Liver (tissue), 9 donors: Measurements from ENCODE around the gene TPCN1. TPM values are rescaled to one million over a fixed set of nuclear protein-coding genes. Genes with fewer than 3 reads are reported as not detected.

Experiments
- DNase-seq: peaks from one replicate; pipeline ENCODE4 v3.0.0-alpha.2; 2017; ENCODE audit warnings: low spot score
- H3K27ac ChIP-seq, 2 donors: one replicate each; pipeline ENCODE4 v1.7.0; 2013; ENCODE audit warnings: inconsistent platforms in 2 of 2, low read length in 2 of 2, control low read depth in 1 of 2, low read depth in 1 of 2, mild to moderate bottlenecking in 1 of 2
- H3K27me3 ChIP-seq, 4 donors: one replicate each; pipeline versions ENCODE4 v1.6.1 to v1.7.0; 2013; ENCODE audit warnings: low read length in 3 of 4, inconsistent platforms in 1 of 4, mild to moderate bottlenecking in 1 of 4, moderate library complexity in 1 of 4; ENCODE audit not compliant: control insufficient read depth in 4 of 4, insufficient read depth in 4 of 4
- H3K36me3 ChIP-seq, 4 donors: one replicate each; pipeline versions ENCODE4 v1.6.1 to v1.7.0; 2013; ENCODE audit warnings: low read length in 3 of 4, mild to moderate bottlenecking in 3 of 4, low read depth in 1 of 4, moderate library complexity in 1 of 4; ENCODE audit not compliant: control insufficient read depth in 4 of 4, insufficient read depth in 3 of 4
- H3K4me1 ChIP-seq, 4 donors: one replicate each; pipeline versions ENCODE4 v1.6.1 to v1.7.0; 2013; ENCODE audit warnings: low read length in 3 of 4, mild to moderate bottlenecking in 3 of 4, moderate library complexity in 1 of 4; ENCODE audit not compliant: control insufficient read depth in 4 of 4, insufficient read depth in 4 of 4
- H3K4me3 ChIP-seq, 3 donors: one replicate each; pipeline versions ENCODE4 v1.6.1 to v1.7.0; 2013; ENCODE audit warnings: low read length in 3 of 3, control low read depth in 1 of 3, low read depth in 1 of 3, mild to moderate bottlenecking in 1 of 3
- H3K9ac ChIP-seq, 2 donors: one replicate each; pipeline ENCODE4 v1.7.0; 2013; ENCODE audit warnings: low read length in 2 of 2, mild to moderate bottlenecking in 2 of 2, moderate library complexity in 2 of 2, control low read depth in 1 of 2, low read depth in 1 of 2
- H3K9me3 ChIP-seq, 4 donors: one replicate each; pipeline versions ENCODE4 v1.6.1 to v1.7.0; 2013; ENCODE audit warnings: low read length in 3 of 4; ENCODE audit not compliant: control insufficient read depth in 4 of 4
- EGR1 ChIP-seq, 2 donors: IDR thresholded peaks; 2 replicates each; pipeline ENCODE4 v1.6.1; 2016 to 2018; ENCODE audit warnings: antibody characterized with exemption in 2 of 2, low read depth in 2 of 2
- FOXA1 ChIP-seq: IDR thresholded peaks from 2 replicates; pipeline ENCODE4 v1.6.1; 2016; ENCODE audit warnings: antibody characterized with exemption
- GABPA ChIP-seq, 2 donors: IDR thresholded peaks in 1 of 2; conservative IDR thresholded peaks in 1 of 2; 2 replicates each; pipeline ENCODE4 v1.6.1; 2016; ENCODE audit warnings: antibody characterized with exemption in 2 of 2, mild to moderate bottlenecking in 1 of 2, moderate library complexity in 1 of 2
- HNF4A ChIP-seq, 2 donors: conservative IDR thresholded peaks; 2 replicates each; pipeline ENCODE4 v1.6.1; 2016; ENCODE audit warnings: antibody characterized with exemption in 2 of 2, mild to moderate bottlenecking in 2 of 2
- HNF4G ChIP-seq: IDR thresholded peaks from 2 replicates; pipeline ENCODE4 v1.6.1; 2016; ENCODE audit warnings: antibody characterized with exemption
- JUND ChIP-seq, 2 donors: IDR thresholded peaks; 2 replicates each; pipeline ENCODE4 v1.6.1; 2016; ENCODE audit warnings: antibody characterized with exemption in 2 of 2
- NR2F2 ChIP-seq: IDR thresholded peaks from 2 replicates; pipeline ENCODE4 v1.6.1; 2016; ENCODE audit warnings: antibody characterized with exemption
- RAD21 ChIP-seq, 2 donors: IDR thresholded peaks; 2 replicates each; pipeline ENCODE4 v1.6.1; 2016; ENCODE audit warnings: antibody characterized with exemption in 2 of 2, mild to moderate bottlenecking in 2 of 2
- RXRA ChIP-seq, 2 donors: IDR thresholded peaks; 2 replicates each; pipeline ENCODE4 v1.6.1; 2017 to 2018; ENCODE audit warnings: antibody characterized with exemption in 2 of 2, mild to moderate bottlenecking in 1 of 2
- SP1 ChIP-seq: IDR thresholded peaks from 2 replicates; pipeline ENCODE4 v1.6.1; 2018; ENCODE audit warnings: antibody characterized with exemption, mild to moderate bottlenecking
- TAF1 ChIP-seq: conservative IDR thresholded peaks from 2 replicates; pipeline ENCODE4 v1.6.1; 2016; ENCODE audit warnings: antibody characterized with exemption, mild to moderate bottlenecking
- YY1 ChIP-seq: IDR thresholded peaks from 2 replicates; pipeline ENCODE4 v1.6.1; 2016; ENCODE audit warnings: antibody characterized with exemption, mild to moderate bottlenecking
- WGBS: extraction: QIAGEN DNeasy Blood & Tissue Kit; methylation state at CpG from one replicate; pipeline ENCODE4 v1.1.7; 2013; 5-methylcytosine and 5-hydroxymethylcytosine counted together
- polyA plus RNA-seq, 2 donors: library from polyadenylated mRNA; stranded (reverse) in 1 of 2; unstranded in 1 of 2; fragments of 200-250 nt in 1 of 2; fragments of >200 nt in 1 of 2; fragmentation: Nextera tagmentation in 1 of 2; extraction: Ambion mirVana in 1 of 2; gene quantifications; one replicate each; pipeline versions ENCODE4 v1.2.1 to v1.2.3, GENCODE V29; 2013 to 2015
- total RNA-seq, 2 donors: library from RNA; depleted of rRNA; stranded (reverse); fragments of >200 nt; gene quantifications; one replicate each; pipeline ENCODE4 v1.2.3, GENCODE V29; 2014
- TF ChIP-seq, protein P1 (sequence below): IDR thresholded peaks from 2 replicates; pipeline ENCODE4 v1.6.1; 2016; ENCODE audit warnings: antibody characterized with exemption
- TF ChIP-seq, protein P2 (sequence below): fragments of 150-350 bp; IDR thresholded peaks from 2 replicates; pipeline ENCODE4 v1.5.1; 2017; ENCODE audit warnings: improper control_type of control experiment, low read depth, low read length; ENCODE audit not compliant: missing input control
- TF ChIP-seq, protein P3 (sequence below): IDR thresholded peaks from 2 replicates; pipeline ENCODE4 v1.6.1; 2016; ENCODE audit warnings: antibody characterized with exemption
- donor health status: healthy.
- donor health status: healthy.
- donor health status: healthy.
- donor health status: healthy.
- donor health status: healthy.

Gene TPCN1
- total and polyA plus RNA-seq, 4 donors = 8.6 to 19.2 (median 13.7) TPM

DNA sequence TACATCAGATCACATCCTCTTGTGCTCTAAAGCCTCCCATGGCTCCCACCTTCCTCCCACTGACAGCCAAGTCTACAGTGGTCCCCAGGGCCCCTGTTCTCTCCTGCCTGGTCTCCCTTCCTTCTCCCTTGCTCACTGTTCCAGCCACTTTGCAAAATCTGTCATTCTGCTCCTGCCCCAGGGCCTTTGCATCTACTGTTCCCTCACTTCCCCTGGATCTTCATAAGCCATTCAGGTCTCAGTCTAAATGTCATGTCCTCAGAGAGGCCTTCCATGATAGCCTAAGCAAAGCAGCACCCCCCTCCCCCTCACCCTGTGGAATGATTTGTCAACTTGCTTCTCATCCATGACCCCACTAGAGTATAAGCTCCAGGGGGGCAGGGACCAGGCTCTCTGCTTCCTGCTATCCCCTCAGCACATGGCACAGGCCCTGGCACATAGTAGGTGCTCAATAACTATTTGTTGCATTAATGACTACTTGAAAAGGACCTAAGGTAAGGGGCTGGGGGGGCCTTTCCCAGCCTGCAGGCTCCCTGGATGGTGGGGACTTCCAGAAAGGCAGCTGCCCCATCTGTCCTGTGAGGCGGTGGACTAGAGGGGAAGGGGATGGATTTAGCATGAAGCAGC lies 108.6 kb downstream of the TPCN1 start:
- no peaks in the 10 kb centered on the region for H3K9me3 ChIP-seq
- H3K27me3 ChIP-seq = no peaks in the 10 kb centered on the region
- no peak overlapping the region for H3K27ac ChIP-seq
- 100% methylated on average over 1 of the region's 1 CpG for WGBS
- H3K9ac ChIP-seq = no peak overlapping the region
- H3K4me1 ChIP-seq = peaks cover 0 to 18% (median 8%) of the 10 kb centered on the region in 4 donors
- H3K4me3 ChIP-seq = no peak overlapping the region
- peaks cover 0 to 13% (median 5%) of the 10 kb centered on the region in 4 donors for H3K36me3 ChIP-seq
- DNase-seq = no peak
- TF ChIP-seq YY1 = no peak
- no peak for TF ChIP-seq EGR1 (IDR thresholded peaks at IDR 0.05; ENCODE audit: low read depth in 2 of 2)

DNA sequence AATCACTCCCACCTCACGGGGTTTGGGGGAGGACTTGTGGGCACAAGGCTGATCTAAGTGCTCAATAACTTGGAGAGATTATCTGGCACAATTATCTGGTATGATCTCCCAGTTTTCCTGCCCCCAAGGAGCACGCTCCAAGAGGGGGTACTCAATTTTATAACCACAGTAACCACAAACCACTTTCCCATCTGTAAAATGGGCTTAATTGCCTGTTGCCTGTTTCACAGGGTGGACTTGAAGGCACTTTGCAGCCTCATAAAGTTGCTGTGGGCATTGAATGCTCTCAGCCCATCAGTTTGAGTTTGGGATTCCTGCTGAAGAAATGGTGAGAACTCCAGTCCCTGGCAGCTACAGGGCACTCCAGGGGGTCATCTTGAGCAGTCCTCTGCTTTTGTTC lies 109.2 kb downstream of the TPCN1 start:
- H3K4me3 ChIP-seq = no peak overlapping the region
- DNase-seq = no peak
- H3K27me3 ChIP-seq = no peaks in the 10 kb centered on the region
- peaks cover 0 to 18% (median 10%) of the 10 kb centered on the region in 4 donors for H3K4me1 ChIP-seq
- H3K9me3 ChIP-seq = no peaks in the 10 kb centered on the region
- no peak overlapping the region for H3K27ac ChIP-seq
- TF ChIP-seq HNF4A (conservative IDR thresholded peaks at IDR 0.05) (no peak), EGR1 (IDR thresholded peaks at IDR 0.05; ENCODE audit: low read depth in 2 of 2) (no peak), RXRA (IDR thresholded peaks at IDR 0.05) (no peak), FOXA1 (no peak), HNF4G (no peak), JUND (IDR thresholded peaks at IDR 0.05) (no peak), SP1 (no peak), RAD21 (IDR thresholded peaks at IDR 0.05) (no peak), TAF1 (no peak), YY1 (no peak), GABPA (IDR thresholded peaks at IDR 0.05 in 1 of 2, conservative IDR thresholded peaks at IDR 0.05 in 1 of 2) (no peak), NR2F2 (no peak)
- TF ChIP-seq, protein P1, sequence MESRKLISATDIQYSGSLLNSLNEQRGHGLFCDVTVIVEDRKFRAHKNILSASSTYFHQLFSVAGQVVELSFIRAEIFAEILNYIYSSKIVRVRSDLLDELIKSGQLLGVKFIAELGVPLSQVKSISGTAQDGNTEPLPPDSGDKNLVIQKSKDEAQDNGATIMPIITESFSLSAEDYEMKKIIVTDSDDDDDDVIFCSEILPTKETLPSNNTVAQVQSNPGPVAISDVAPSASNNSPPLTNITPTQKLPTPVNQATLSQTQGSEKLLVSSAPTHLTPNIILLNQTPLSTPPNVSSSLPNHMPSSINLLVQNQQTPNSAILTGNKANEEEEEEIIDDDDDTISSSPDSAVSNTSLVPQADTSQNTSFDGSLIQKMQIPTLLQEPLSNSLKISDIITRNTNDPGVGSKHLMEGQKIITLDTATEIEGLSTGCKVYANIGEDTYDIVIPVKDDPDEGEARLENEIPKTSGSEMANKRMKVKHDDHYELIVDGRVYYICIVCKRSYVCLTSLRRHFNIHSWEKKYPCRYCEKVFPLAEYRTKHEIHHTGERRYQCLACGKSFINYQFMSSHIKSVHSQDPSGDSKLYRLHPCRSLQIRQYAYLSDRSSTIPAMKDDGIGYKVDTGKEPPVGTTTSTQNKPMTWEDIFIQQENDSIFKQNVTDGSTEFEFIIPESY = no peak
- TF ChIP-seq, protein P2, sequence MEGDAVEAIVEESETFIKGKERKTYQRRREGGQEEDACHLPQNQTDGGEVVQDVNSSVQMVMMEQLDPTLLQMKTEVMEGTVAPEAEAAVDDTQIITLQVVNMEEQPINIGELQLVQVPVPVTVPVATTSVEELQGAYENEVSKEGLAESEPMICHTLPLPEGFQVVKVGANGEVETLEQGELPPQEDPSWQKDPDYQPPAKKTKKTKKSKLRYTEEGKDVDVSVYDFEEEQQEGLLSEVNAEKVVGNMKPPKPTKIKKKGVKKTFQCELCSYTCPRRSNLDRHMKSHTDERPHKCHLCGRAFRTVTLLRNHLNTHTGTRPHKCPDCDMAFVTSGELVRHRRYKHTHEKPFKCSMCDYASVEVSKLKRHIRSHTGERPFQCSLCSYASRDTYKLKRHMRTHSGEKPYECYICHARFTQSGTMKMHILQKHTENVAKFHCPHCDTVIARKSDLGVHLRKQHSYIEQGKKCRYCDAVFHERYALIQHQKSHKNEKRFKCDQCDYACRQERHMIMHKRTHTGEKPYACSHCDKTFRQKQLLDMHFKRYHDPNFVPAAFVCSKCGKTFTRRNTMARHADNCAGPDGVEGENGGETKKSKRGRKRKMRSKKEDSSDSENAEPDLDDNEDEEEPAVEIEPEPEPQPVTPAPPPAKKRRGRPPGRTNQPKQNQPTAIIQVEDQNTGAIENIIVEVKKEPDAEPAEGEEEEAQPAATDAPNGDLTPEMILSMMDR = no peak
- TF ChIP-seq, protein P3, sequence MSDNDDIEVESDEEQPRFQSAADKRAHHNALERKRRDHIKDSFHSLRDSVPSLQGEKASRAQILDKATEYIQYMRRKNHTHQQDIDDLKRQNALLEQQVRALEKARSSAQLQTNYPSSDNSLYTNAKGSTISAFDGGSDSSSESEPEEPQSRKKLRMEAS = no peak
- peaks cover 0 to 13% (median 5%) of the 10 kb centered on the region in 4 donors for H3K36me3 ChIP-seq
- WGBS = 97% methylated on average over 2 of the region's 2 CpGs
- no peak overlapping the region for H3K9ac ChIP-seq
